Measurements from ENCODE around the gene RBX1.

The RBX1 gene

DNA sequence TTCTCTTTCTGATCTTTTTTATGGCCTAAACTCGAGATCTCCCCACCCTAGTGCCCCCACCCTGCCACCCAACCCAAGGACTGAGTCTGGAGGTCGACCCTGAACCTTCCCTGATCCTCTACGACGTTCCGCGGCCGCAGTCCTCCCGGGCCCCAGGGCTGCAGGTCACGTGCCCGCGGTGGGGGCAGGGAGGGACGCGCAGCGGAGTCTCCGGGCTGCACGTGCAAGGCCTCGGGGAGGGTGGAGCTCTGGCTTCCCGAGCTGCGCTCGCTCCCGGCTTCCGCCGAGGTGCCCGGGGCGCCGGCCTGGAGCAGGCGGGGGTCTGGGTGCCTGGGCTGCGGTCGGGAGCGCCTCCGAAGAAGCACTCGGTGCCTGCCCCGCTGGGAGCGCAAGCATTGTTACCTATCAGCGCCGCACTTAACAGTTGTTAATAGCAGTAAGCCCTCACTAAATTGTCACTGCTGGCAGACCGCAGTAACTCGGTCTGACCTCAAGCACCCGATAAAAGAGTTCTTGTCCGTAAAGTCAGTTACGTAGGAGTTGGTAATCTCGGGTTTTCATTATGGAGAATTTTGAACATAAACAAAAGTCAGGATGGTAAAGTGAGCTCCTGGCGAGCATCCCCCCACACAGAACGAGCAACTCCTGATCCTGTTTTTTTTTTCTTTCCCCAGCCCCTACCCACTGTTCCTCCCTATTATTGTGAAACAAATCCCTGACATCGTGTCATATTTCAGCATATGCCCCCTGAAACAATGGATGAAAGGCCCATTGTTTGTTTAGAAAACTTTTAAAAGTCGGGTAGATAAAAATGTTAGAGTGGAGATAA, 71.5 kb downstream of the RBX1 start (continued):
- TF ChIP-seq, protein P1, sequence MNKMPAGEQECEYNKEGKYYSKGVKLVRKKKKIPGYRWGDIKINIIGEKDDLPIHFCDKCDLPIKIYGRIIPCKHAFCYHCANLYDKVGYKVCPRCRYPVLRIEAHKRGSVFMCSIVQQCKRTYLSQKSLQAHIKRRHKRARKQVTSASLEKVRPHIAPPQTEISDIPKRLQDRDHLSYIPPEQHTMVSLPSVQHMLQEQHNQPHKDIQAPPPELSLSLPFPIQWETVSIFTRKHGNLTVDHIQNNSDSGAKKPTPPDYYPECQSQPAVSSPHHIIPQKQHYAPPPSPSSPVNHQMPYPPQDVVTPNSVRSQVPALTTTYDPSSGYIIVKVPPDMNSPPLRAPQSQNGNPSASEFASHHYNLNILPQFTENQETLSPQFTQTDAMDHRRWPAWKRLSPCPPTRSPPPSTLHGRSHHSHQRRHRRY (tag by site-specific recombination; IDR thresholded peaks at IDR 0.05), result no peak
- TF ChIP-seq ZNF600 (tag by site-specific recombination; IDR thresholded peaks at IDR 0.05) (peak; percentile 86; the same call in 1 of the 2 replicates), REPIN1 (tag by site-specific recombination; IDR thresholded peaks at IDR 0.05; ENCODE audit: low read depth) (no peak), SP2 (tag by site-specific recombination; IDR thresholded peaks at IDR 0.05) (peak; percentile 65), ZNF792 (tag by site-specific recombination; IDR thresholded peaks at IDR 0.05) (0 out of 2 replicates have a peak, but pooled peaks have one; percentile 29), BCL11A (tag by site-specific recombination; IDR thresholded peaks at IDR 0.05; ENCODE audit: low read depth) (peak; percentile 74; the same call in 1 of the 2 replicates), PBX3 (CRISPR knock-in tag; IDR thresholded peaks at IDR 0.05) (peak; percentile 90; the same call in 1 of the 2 replicates), BCL11B (tag by site-specific recombination; IDR thresholded peaks at IDR 0.05; ENCODE audit: low read depth) (peak; percentile 80), ZFP41 (tag by site-specific recombination; IDR thresholded peaks at IDR 0.05; ENCODE audit: borderline replicate concordance) (no peak), ZNF140 (tag by site-specific recombination; IDR thresholded peaks at IDR 0.05) (no peak), ZNF37A (tag by site-specific recombination; IDR thresholded peaks at IDR 0.05) (no peak), ZNF423 (tag by site-specific recombination; IDR thresholded peaks at IDR 0.05) (no peak; the same call in none of the 2 replicates), CTCF (tag by site-specific recombination; IDR thresholded peaks at IDR 0.05) (no peak; the same call in 1 of the 2 replicates), HIC1 (tag by site-specific recombination; IDR thresholded peaks at IDR 0.05) (peak; percentile 92), ZNF416 (tag by site-specific recombination; IDR thresholded peaks at IDR 0.05) (no peak), EGR2 (tag by site-specific recombination; IDR thresholded peaks at IDR 0.05; ENCODE audit: low read depth) (peak; percentile 53), TRIM28 (IDR thresholded peaks at IDR 0.05; ENCODE audit: borderline replicate concordance, low read length) (peak; percentile 74), ZNF843 (tag by site-specific recombination; IDR thresholded peaks at IDR 0.05) (no peak), ZBTB48 (tag by site-specific recombination; IDR thresholded peaks at IDR 0.05) (peak; percentile 86), ZNF530 (tag by site-specific recombination; IDR thresholded peaks at IDR 0.05; ENCODE audit: low read depth) (no peak), ZNF274 (IDR thresholded peaks at IDR 0.05; ENCODE audit: low read length) (no peak), ZNF274 (tag by site-specific recombination; IDR thresholded peaks at IDR 0.05; ENCODE audit: borderline replicate concordance) (no peak), KLF10 (tag by site-specific recombination; IDR thresholded peaks at IDR 0.05) (peak; percentile 61; the same call in 1 of the 2 replicates)
- TF ChIP-seq, protein P2, sequence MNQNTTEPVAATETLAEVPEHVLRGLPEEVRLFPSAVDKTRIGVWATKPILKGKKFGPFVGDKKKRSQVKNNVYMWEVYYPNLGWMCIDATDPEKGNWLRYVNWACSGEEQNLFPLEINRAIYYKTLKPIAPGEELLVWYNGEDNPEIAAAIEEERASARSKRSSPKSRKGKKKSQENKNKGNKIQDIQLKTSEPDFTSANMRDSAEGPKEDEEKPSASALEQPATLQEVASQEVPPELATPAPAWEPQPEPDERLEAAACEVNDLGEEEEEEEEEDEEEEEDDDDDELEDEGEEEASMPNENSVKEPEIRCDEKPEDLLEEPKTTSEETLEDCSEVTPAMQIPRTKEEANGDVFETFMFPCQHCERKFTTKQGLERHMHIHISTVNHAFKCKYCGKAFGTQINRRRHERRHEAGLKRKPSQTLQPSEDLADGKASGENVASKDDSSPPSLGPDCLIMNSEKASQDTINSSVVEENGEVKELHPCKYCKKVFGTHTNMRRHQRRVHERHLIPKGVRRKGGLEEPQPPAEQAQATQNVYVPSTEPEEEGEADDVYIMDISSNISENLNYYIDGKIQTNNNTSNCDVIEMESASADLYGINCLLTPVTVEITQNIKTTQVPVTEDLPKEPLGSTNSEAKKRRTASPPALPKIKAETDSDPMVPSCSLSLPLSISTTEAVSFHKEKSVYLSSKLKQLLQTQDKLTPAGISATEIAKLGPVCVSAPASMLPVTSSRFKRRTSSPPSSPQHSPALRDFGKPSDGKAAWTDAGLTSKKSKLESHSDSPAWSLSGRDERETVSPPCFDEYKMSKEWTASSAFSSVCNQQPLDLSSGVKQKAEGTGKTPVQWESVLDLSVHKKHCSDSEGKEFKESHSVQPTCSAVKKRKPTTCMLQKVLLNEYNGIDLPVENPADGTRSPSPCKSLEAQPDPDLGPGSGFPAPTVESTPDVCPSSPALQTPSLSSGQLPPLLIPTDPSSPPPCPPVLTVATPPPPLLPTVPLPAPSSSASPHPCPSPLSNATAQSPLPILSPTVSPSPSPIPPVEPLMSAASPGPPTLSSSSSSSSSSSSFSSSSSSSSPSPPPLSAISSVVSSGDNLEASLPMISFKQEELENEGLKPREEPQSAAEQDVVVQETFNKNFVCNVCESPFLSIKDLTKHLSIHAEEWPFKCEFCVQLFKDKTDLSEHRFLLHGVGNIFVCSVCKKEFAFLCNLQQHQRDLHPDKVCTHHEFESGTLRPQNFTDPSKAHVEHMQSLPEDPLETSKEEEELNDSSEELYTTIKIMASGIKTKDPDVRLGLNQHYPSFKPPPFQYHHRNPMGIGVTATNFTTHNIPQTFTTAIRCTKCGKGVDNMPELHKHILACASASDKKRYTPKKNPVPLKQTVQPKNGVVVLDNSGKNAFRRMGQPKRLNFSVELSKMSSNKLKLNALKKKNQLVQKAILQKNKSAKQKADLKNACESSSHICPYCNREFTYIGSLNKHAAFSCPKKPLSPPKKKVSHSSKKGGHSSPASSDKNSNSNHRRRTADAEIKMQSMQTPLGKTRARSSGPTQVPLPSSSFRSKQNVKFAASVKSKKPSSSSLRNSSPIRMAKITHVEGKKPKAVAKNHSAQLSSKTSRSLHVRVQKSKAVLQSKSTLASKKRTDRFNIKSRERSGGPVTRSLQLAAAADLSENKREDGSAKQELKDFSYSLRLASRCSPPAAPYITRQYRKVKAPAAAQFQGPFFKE (tag by site-specific recombination; IDR thresholded peaks at IDR 0.05; ENCODE audit: borderline replicate concordance), result no peak
- TF ChIP-seq, protein P3, sequence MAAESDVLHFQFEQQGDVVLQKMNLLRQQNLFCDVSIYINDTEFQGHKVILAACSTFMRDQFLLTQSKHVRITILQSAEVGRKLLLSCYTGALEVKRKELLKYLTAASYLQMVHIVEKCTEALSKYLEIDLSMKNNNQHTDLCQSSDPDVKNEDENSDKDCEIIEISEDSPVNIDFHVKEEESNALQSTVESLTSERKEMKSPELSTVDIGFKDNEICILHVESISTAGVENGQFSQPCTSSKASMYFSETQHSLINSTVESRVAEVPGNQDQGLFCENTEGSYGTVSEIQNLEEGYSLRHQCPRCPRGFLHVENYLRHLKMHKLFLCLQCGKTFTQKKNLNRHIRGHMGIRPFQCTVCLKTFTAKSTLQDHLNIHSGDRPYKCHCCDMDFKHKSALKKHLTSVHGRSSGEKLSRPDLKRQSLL (tag by site-specific recombination; IDR thresholded peaks at IDR 0.05), result peak; percentile 79

Data from HEK293 (cell line).